ENCODE data around the gene MICB.

DNA sequence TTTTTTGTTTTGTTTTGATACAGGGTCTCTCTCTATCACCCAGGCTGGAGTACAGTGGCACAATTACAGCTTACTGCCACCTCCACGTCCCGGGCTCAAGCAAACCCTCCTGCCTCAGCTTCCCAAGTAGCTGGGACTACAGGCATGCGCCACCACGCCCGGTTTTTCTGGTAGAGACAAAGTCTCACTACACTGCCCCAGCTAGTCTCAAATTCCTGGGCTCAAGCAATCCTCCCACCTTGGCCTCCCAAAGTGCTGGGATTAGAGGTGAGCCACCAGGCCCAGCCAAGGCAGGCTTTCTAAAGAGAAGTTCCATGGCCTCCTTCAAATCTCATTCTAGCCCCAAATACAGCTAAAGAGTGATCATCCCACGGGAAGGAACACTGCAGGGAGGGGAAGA lies 36.1 kb downstream of the MICB start:
- TF ChIP-seq, protein P1, sequence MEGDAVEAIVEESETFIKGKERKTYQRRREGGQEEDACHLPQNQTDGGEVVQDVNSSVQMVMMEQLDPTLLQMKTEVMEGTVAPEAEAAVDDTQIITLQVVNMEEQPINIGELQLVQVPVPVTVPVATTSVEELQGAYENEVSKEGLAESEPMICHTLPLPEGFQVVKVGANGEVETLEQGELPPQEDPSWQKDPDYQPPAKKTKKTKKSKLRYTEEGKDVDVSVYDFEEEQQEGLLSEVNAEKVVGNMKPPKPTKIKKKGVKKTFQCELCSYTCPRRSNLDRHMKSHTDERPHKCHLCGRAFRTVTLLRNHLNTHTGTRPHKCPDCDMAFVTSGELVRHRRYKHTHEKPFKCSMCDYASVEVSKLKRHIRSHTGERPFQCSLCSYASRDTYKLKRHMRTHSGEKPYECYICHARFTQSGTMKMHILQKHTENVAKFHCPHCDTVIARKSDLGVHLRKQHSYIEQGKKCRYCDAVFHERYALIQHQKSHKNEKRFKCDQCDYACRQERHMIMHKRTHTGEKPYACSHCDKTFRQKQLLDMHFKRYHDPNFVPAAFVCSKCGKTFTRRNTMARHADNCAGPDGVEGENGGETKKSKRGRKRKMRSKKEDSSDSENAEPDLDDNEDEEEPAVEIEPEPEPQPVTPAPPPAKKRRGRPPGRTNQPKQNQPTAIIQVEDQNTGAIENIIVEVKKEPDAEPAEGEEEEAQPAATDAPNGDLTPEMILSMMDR (IDR thresholded peaks at IDR 0.05; ENCODE audit: insufficient read depth, low read depth, low read length) = no peak
- no peak for TF ChIP-seq EZH2 (IDR thresholded peaks at IDR 0.05; ENCODE audit: insufficient read depth, low read length)
